KOPT-K1 (cell line): ENCODE data around the gene RELA.

ENCODE experiments used
- H3K27ac ChIP-seq: fragments of 200-600 bp; sonication (generic); 2 replicates; pipeline ENCODE4 v1.5.1; 2016; ENCODE audit warnings: antibody characterized with exemption, mild to moderate bottlenecking, low read depth, low read length; ENCODE audit not compliant: poor library complexity, severe bottlenecking
- H3K36me3 ChIP-seq: fragments of 200-600 bp; sonication (generic); 2 replicates; pipeline ENCODE4 v1.5.1; 2017; ENCODE audit warnings: antibody characterized with exemption, mild to moderate bottlenecking, low read length, moderate library complexity; ENCODE audit not compliant: insufficient read depth
- H3K9me3 ChIP-seq: fragments of 200-600 bp; sonication (generic); 2 replicates; pipeline ENCODE4 v1.5.1; 2017; ENCODE audit warnings: antibody characterized with exemption, low read length, mild to moderate bottlenecking; ENCODE audit not compliant: insufficient read depth, poor library complexity, severe bottlenecking

RELA gene

DNA sequence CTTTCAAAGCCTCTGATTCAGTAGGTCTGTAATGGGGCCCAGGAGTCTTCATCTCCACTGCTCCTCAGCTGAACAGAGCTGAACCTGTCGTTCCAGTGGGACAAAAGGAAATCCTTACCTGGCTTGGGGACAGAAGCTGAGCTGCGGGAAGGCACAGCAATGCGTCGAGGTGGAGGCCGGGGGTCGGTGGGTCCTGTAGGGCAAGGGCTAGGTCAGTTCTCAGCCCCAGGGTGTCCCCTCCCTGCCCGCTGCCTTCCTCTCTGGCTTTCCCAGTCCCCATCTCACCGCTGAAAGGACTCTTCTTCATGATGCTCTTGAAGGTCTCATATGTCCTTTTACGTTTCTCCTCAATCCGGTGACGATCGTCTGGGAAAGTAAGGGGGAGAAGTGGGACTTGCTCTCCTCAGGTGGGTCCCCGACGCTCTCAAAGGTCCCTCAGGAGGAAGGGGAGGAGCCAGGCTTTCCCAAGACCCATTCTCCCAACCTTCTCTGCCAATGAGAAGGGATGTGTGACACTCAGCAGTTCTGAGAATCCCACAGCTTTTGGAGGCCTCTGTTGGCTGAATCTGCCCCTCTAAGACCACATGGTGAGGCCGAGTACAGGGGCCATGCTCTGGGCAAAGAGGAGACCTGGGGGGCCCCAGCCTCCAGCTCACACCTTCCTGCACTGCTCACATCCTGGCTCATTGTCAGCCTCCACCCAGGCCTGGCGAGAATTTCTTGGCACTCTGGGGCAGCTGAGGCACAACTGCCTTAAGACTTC, 7.0 kb downstream of the RELA start:
- Histone ChIP-seq H3K36me3 (peaks cover 71% of the 10 kb centered on the region), H3K9me3 (no peaks in the 10 kb centered on the region), H3K27ac (no peak overlapping the region)

DNA sequence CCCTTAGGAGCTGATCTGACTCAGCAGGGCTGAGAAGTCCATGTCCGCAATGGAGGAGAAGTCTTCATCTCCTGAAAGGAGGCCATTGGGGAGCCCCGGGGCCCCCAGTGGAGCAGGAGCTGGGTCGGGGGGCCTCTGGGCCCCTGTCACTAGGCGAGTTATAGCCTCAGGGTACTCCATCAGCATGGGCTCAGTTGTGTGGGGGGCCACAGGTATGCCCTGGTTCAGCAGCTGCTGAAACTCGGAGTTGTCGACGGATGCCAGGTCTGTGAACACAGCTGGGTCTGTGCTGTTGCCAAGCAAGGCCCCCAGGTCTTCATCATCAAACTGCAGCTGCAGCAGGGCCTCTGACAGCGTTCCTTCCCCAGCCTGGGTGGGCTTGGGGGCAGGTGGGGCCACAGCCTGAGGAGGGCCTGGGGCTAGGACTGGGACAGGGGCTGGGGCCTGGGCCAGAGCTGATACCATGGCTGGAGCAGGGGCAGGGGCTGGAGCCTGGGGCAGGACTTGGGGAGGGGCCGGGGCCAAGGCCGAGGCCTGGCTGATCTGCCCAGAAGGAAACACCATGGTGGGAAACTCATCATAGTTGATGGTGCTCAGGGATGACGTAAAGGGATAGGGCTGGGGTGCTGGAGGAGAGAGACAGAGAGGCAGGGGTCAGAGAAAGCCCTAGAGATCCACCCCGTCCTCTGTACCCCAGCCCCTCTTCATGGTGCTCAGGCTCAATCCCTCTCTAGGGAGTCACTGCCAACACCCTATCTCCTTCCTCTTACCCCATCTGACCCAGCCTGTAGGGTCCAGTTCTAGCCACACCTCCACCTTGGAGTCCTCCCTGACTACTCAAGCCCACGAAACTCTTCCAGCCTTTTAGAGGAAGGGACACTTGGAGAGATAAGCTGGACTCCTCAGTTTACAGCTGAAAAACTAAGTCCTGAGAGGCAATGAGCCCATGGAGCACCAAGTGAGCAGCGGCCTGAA, 8.1 kb downstream of the RELA start:
- Histone ChIP-seq H3K27ac (no peak overlapping the region), H3K36me3 (peaks cover 61% of the 10 kb centered on the region), H3K9me3 (no peaks in the 10 kb centered on the region)

DNA sequence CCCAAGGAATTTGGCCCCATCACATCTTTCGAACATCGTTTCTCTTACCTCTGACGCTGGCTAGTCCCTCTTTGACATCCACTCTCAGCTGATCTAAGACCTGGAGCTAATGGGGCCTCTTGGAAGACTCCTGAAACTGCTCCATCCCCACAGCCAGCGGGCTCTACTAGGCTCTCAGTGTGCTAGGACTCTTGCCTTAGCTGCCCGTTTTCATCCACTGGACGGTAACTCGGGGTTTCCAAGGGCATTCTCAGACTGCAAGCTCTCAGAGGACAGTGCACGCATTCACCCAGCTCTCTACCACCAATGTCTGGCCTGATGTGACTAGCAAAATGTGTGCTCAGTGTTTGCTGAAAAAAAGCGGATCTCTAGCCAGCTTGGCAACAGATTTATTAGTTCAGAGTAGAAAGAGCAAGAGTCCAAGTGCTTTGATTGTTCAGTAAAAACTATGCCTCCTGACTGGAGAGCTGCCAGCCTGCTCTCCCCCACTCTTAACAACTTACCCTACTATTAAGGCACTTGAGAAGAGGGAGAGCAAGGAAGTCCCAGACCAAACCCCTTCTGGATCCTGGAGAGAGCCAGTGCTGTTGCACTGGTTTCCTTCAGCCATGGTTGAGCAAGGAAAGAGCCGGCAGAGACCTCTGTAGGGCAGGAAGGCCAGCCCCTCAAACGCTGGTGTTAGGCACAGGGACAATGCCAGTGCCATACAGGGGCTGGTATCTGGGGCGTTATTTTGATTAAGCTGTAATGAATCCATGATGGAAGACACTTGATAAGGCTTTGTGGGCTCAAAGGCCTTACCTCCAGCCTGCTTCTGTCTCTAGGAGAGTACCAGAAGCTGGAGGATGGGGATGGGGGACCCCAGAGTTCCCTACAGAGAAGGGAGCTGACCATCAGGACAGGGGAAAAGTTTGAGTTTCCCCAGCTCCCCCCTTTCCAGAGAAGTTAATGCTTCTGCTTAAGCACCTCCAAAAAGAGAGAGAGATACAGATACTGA, 9.2 kb downstream of the RELA start:
- H3K9me3 ChIP-seq, result no peaks in the 10 kb centered on the region
- H3K27ac ChIP-seq, result peak overlapping the region; percentile 72
- peaks cover 50% of the 10 kb centered on the region for H3K36me3 ChIP-seq

DNA sequence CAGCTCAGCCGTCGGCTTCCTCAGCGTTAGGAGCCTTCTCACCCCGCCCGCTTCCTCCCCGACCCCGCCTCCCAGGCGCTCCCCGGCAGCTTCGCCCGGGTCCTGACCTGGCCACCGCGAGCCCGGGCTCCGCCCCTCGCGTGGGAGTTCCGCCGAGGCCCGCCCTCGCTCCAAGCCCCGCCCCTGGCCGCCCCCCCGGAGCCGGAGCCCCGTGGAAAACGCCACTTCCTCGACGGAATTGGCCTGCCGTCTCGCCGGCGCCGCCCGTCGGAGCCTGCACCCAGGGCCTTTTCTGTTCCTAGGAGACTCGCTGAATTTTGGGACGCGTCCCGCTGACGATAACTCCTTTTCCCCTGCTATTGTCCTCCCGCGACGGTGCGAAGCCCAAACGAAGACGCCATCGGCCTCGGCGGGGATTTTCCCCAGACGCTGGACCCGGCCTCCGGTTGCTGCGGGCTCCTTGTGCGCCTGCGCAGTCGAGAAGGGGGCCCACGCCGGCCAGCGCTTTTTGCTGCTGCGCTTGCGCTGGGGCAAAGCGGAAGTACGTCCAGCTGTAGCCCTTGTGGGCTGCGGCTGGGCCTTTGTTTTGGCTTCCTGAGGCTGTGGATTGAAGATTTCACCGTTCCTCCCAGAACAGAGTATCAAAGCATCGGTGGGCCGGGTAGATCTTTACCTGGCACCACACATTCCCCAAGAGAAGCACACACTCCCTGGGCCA, 10.0 kb downstream of the RELA start:
- Histone ChIP-seq H3K9me3 (no peaks in the 10 kb centered on the region), H3K36me3 (peaks cover 41% of the 10 kb centered on the region)

DNA sequence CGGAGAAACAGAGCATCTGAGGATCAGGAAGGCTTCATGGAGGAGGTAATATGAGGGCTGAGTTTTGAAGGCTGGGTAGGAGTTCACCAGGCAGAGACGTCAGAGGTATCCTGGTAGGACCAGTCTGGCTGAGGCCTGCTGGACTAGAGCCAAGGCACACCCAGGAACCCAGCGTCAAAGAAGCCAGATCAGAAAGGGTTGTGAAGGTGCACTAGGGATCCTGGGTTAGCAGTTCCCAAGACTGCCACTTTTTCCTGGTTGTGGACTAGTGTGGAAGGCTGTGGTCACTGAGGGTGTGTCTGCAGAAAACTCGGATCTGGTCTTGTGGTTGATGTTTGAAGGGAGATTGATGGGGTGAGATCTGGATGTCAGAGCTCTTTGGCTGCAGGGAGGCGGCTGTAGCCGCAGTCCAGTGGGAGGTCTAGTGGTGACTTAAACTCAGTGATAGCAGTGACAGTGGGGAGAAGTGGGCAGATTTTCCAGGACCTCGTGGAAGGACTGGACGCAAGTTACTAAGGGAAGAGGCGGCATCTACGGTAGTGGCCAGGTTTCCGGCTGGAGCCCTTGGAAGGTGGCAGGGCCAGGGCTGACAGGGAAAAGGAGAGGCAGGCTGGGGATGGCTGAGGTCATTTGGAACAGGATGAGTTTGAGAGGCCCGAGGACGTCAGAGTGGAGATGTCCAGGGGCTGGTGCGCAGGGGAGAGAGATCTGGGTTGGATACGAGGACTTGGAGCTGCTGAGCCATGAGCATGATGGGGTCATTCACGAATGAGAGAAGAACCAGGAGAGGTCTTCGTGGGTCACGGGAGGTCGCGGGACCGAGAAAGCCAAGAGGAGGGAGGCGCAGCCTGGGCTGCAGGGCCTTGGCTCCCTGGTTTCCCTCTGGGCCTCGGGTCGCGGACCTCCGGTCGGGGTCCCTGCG, 10.9 kb downstream of the RELA start:
- Histone ChIP-seq H3K36me3 (peaks cover 33% of the 10 kb centered on the region), H3K27ac (peak overlapping the region; percentile 72), H3K9me3 (no peaks in the 10 kb centered on the region)

More for the DNA sequence above, 10.0 kb downstream of the RELA start:
- peak overlapping the region; percentile 72 for H3K27ac ChIP-seq

DNA sequence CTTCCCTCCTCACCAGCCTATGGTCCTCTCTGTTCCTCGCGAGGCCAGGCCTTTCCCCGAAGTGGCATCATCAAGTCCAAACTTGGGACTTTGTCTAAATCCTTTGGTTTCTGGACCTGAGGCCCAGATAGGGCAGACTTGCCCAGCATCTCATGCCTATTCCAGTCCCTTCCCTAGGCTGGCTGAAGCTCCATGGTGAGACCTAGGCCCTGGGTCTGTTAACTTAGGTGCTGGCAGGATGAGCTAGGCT, 11.5 kb downstream of the RELA start:
- H3K36me3 ChIP-seq, result peaks cover 27% of the 10 kb centered on the region
- no peaks in the 10 kb centered on the region for H3K9me3 ChIP-seq
- no peak overlapping the region for H3K27ac ChIP-seq

DNA sequence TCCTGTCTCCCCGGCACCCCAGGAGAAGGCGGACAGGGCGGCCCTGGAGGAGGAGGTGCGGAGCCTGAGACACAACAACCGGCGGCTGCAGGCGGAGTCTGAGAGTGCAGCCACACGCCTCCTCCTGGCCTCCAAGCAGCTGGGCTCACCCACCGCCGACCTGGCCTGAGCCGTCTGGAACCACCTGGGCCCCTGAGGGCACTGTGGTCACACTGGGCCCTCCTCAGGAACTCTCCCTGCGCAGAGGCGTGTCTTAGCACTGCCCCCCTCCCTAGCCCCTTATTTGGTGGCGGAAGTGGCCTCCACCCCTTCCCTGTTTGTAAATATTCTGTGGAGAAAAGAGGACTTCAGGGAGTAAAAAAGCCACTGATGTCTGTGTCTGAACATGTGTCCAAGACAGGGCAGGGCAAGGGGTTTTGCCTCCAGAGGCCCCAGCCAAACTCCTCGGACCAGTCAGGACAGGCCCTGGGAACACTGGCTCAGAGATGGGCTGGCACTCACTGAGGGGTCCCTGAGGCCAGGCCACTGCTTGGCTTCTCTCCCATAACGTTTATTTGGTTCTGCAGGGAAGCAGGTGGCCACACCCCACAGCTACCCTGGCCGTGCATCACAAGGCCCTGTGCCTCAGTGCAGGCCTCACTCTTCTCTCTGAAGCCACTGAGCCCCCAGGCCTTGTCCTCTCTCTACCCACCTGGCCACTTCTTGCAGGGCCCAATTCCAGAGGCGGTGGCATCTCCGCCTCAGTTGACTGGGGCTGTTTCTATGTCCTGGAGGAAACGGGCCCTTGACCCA, 12.0 kb downstream of the RELA start:
- Histone ChIP-seq H3K27ac (no peak overlapping the region), H3K9me3 (no peaks in the 10 kb centered on the region), H3K36me3 (peaks cover 22% of the 10 kb centered on the region)

DNA sequence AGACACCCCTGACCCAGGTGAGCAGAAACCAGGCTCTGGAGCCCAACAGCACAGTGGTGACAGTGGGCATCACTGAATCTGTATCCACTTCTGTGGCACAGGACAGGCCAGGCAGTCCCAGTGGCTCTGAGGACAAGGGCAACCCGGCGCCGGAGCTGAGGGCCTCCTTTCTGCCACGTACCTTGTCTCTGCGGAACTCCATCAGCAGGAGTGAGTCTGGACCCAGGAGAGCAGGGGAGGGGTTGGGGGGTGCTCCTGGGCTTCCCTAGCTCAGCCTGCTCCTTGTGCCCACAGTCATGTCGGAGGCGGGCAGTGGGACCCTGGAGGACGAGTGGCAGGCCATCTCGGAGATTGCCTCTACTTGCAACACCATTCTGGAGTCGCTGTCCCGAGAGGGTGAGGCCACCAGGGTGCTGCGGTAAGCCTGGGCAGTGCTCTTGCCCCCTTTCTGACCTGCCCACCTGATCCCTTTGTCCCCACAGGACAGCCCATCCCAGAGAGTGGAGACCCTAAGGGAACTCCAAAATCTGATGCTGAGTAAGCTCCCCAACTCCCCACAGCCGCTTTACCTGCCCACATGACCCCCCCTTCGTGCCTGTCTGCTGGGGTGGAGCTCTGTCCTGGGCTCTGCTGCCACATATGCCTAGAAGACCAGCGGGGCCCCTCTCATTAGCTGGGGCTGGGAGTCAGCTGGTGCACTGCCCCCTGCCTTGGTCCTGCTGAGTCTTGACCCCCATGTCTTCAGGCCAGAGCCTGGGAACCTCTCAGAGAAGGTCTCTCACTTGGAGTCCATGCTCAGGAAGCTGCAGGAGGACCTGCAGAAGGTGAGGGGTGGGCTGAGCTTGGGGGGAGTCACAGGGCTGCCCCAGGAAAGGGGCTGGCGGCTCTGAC, 12.8 kb downstream of the RELA start:
- H3K36me3 ChIP-seq, result peaks cover 13% of the 10 kb centered on the region
- H3K27ac ChIP-seq, result no peak overlapping the region
- H3K9me3 ChIP-seq, result no peaks in the 10 kb centered on the region

DNA sequence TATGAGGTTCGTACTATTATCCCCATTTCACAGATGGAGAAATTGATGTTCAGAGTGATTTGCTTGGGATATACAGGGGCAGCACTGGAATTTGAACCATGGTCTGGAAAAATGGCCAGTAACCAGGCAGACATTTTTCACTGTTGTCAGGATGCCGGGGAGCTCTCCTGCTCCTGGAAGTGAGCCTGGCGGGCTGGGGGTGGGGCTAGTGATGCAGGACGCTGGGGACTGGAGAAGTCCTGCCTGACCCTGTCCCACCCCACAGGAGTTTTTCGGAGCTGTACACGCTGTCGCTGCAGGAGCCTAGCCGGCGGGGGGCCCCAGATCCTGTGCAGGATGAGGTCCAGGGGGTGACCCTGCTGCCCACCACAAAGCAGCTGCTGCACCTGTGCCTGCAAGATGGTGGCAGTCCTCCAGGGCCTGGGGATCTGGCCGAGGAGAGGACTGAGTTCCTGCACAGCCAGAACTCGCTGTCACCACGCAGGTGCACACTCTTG, 13.7 kb downstream of the RELA start:
- no peak overlapping the region for H3K27ac ChIP-seq

DNA sequence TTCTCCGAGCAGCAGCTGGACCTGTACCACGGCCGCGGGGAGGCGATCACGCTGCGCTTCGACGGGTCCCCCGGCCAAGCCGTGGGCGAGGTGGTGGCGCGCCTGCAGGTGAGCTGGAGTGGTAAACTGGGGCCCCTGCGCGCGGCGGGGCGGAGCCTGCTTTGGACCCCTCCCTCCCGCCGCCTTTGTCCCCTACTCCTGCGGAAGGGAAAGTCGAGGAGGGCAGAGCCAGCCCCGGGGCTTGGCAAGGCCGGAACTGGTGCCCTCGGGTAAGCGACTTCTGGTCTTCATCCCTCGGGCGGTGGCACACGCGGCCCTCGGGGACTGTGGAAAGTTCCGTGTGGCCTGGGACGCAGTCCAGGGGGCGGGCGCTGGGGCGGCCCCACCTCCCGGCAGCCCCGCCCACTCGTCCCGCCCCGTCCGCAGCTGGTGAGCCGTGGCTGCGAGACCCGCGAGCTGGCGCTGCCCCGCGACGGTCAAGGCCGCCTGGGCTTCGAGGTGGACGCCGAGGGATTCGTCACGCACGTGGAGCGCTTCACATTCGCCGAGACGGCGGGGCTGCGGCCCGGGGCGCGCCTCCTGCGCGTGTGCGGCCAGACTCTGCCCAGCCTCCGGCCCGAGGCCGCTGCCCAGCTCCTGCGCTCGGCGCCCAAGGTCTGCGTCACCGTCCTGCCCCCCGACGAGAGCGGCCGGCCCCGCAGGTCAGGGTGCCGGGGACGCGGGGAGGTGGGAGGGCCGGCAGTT, 15.6 kb downstream of the RELA start:
- H3K36me3 ChIP-seq, result no peaks in the 10 kb centered on the region
- H3K27ac ChIP-seq, result no peak overlapping the region

More for the DNA sequence above, 13.7 kb downstream of the RELA start:
- H3K36me3 ChIP-seq, result peaks cover 5% of the 10 kb centered on the region
- no peaks in the 10 kb centered on the region for H3K9me3 ChIP-seq

DNA sequence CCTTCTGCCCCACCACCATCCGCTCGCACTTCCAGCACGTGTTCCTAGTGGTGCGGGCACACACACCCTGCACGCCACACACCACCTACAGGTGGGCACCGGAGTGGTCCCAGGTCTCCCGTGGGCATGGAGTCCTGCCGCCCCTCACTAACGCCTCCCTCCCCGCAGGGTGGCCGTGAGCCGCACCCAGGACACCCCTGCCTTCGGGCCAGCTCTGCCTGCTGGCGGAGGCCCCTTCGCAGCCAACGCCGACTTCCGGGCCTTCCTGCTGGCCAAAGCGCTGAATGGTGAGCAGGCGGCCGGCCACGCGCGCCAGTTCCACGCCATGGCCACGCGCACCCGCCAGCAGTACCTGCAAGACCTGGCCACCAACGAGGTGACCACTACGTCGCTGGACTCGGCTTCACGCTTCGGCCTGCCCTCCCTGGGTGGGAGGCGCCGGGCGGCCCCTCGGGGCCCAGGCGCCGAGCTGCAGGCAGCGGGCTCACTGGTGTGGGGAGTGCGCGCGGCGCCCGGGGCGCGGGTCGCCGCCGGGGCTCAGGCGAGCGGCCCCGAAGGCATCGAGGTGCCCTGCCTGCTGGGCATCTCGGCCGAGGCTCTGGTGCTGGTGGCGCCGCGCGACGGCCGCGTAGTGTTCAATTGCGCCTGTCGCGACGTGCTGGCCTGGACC, 16.3 kb downstream of the RELA start:
- Histone ChIP-seq H3K9me3 (no peaks in the 10 kb centered on the region), H3K27ac (no peak overlapping the region), H3K36me3 (no peaks in the 10 kb centered on the region)

More for the DNA sequence above, 15.6 kb downstream of the RELA start:
- no peaks in the 10 kb centered on the region for H3K9me3 ChIP-seq
